Chondrocyte (in vitro differentiated cells): ENCODE data around the gene BSPH1. TPM values are rescaled to one million over a fixed set of nuclear protein-coding genes. Genes with fewer than 3 reads are reported as not detected.

Experiments
- DNase-seq: peaks from one replicate; pipeline ENCODE4 v3.0.0; 2021; ENCODE audit warnings: mixed read lengths, low spot score
- H3K27ac Mint-ChIP-seq: one replicate; pipeline ENCODE4 v1.8.0; 2021; ENCODE audit warnings: mild to moderate bottlenecking, moderate library complexity, mixed read lengths; ENCODE audit not compliant: unreplicated experiment
- H3K27me3 Mint-ChIP-seq: 2 replicates; pipeline ENCODE4 v1.8.0; 2021; ENCODE audit warnings: low read depth, mixed read lengths
- H3K36me3 Mint-ChIP-seq: 2 replicates; pipeline ENCODE4 v1.8.0; 2021; ENCODE audit warnings: low read depth, mixed read lengths
- H3K4me1 Mint-ChIP-seq: 2 replicates; pipeline ENCODE4 v1.8.0; 2021; ENCODE audit warnings: low read depth, mild to moderate bottlenecking, mixed read lengths
- H3K4me3 Mint-ChIP-seq: one replicate; pipeline ENCODE4 v1.8.0; 2021; ENCODE audit warnings: mild to moderate bottlenecking, moderate library complexity, mixed read lengths; ENCODE audit not compliant: unreplicated experiment
- H3K9me3 Mint-ChIP-seq: 2 replicates; pipeline ENCODE4 v1.8.0; 2021; ENCODE audit warnings: low read depth, mixed read lengths
- total RNA-seq: library from RNA; stranded (reverse); gene quantifications from 3 replicates; pipeline ENCODE4 v1.2.1, GENCODE V29; 2021
- TF ChIP-seq, protein P1 (sequence below): fragments of 200-600 bp; sonication (generic); IDR thresholded peaks from 2 replicates; pipeline ENCODE4 v1.5.0; 2021; ENCODE audit warnings: antibody characterized with exemption, mild to moderate bottlenecking, moderate library complexity

Gene BSPH1
- total RNA-seq, 1 donor from 2014 or later: not detected

DNA sequence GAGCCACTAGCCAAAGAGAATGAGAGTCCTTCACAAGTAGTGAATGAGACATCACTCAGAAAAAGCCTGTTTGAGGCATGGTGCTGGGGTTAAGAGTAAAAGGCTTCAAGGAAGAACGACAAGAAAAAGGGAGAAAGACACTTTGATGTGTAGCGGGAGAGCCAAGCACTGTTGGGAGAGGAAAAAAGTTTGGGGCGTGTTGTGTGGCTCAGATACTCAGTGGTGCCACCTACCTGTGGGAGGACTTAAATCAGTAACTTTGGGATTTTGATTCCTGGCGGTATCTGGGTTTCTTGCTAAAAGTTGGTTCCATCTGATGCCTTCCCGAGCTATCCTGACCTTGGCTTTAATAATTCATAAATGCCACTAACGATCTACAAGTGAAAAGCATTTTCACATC lies 14.8 kb upstream of the BSPH1 start:
- DNase-seq: no peak
- Mint-ChIP-seq H3K9me3 (peaks cover 13% of the 10 kb centered on the region), H3K36me3 (no peaks in the 10 kb centered on the region), H3K27me3 (peaks cover 3% of the 10 kb centered on the region), H3K4me3 (no peak overlapping the region), H3K27ac (no peak overlapping the region), H3K4me1 (no peaks in the 10 kb centered on the region)
- TF ChIP-seq, protein P1, sequence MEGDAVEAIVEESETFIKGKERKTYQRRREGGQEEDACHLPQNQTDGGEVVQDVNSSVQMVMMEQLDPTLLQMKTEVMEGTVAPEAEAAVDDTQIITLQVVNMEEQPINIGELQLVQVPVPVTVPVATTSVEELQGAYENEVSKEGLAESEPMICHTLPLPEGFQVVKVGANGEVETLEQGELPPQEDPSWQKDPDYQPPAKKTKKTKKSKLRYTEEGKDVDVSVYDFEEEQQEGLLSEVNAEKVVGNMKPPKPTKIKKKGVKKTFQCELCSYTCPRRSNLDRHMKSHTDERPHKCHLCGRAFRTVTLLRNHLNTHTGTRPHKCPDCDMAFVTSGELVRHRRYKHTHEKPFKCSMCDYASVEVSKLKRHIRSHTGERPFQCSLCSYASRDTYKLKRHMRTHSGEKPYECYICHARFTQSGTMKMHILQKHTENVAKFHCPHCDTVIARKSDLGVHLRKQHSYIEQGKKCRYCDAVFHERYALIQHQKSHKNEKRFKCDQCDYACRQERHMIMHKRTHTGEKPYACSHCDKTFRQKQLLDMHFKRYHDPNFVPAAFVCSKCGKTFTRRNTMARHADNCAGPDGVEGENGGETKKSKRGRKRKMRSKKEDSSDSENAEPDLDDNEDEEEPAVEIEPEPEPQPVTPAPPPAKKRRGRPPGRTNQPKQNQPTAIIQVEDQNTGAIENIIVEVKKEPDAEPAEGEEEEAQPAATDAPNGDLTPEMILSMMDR: peak; percentile 46

GRCh38 chr19:48004236-48004635 lies 12.3 kb upstream of the BSPH1 start:
- Mint-ChIP-seq H3K27ac (no peak overlapping the region), H3K4me1 (no peaks in the 10 kb centered on the region), H3K36me3 (no peaks in the 10 kb centered on the region), H3K9me3 (peaks cover 7% of the 10 kb centered on the region), H3K4me3 (no peak overlapping the region), H3K27me3 (peaks cover 3% of the 10 kb centered on the region)
- TF ChIP-seq, protein P1: no peak
- DNase-seq: no peak

- TF ChIP-seq, protein P1: no peak
- no peaks in the 10 kb centered on the region for H3K4me1 Mint-ChIP-seq
- peaks cover 10% of the 10 kb centered on the region for H3K27me3 Mint-ChIP-seq
- DNase-seq: no peak
- H3K4me3 Mint-ChIP-seq: no peak overlapping the region
- H3K9me3 Mint-ChIP-seq: peaks cover 3% of the 10 kb centered on the region
- H3K36me3 Mint-ChIP-seq: no peaks in the 10 kb centered on the region
- no peak overlapping the region for H3K27ac Mint-ChIP-seq
Observed at GRCh38 chr19:48000846-48001245, 8.9 kb upstream of the BSPH1 start.

GRCh38 chr19:47998800-47999199 lies 6.8 kb upstream of the BSPH1 start:
- Mint-ChIP-seq H3K4me1 (no peaks in the 10 kb centered on the region), H3K27me3 (peaks cover 10% of the 10 kb centered on the region), H3K4me3 (no peak overlapping the region), H3K27ac (no peak overlapping the region), H3K9me3 (peaks cover 3% of the 10 kb centered on the region), H3K36me3 (no peaks in the 10 kb centered on the region)
- no peak for DNase-seq
- TF ChIP-seq, protein P1: no peak

DNA sequence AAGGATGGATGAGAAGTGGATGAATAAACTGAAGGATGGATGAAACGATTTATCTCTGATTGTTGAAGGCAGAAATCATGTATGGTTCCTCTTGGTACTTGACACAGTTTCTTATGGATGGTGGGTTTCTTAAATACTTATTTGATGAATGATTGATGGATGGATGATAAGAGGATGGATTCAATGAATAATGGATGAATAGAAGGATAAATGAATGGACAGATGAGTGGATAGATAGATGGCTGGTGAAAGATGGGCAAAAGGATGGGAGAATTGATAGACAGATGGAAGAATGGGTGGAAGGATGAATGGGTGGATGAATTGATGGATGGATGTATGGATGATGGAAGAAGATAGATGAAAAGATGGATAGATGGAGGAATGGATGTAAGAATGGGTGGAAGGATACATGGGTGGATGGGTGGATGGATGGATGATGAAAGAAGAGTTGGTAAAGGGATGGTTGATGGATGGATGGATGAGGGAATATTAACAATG lies 4.3 kb upstream of the BSPH1 start:
- H3K4me1 Mint-ChIP-seq: no peaks in the 10 kb centered on the region
- no peak for DNase-seq
- H3K27me3 Mint-ChIP-seq: peaks cover 10% of the 10 kb centered on the region
- no peaks in the 10 kb centered on the region for H3K36me3 Mint-ChIP-seq
- H3K9me3 Mint-ChIP-seq: peaks cover under 1% of the 10 kb centered on the region
- TF ChIP-seq, protein P1: no peak
- no peak overlapping the region for H3K27ac Mint-ChIP-seq
- H3K4me3 Mint-ChIP-seq: no peak overlapping the region
